Activated B cell treated with CpG ODN at 0.5 μM for 24 hours (primary cell): ENCODE results near the gene BCAP31. TPM values are rescaled to one million over a fixed set of nuclear protein-coding genes. Genes with fewer than 3 reads are reported as not detected.

Source experiments
- ATAC-seq: fragments of 200-7000 bp; cut with Tn5 transposase; one replicate; pipeline ENCODE4 v1.10.0; 2021; ENCODE audit warnings: low read depth, mild to moderate bottlenecking, moderate library complexity
- CTCF ChIA-PET: fragments of 350-600 bp; sonication (Branson Sonifier 250); formaldehyde crosslinking; loops from one replicate; lab custom pipeline; 2021; ENCODE audit warnings: antibody characterized with exemption; lab: Charles Lee
- POLR2A ChIA-PET: fragments of 350-600 bp; sonication (Branson Sonifier 250); formaldehyde crosslinking; loops from one replicate; lab custom pipeline; 2021; ENCODE audit warnings: antibody characterized with exemption; lab: Charles Lee
- DNase-seq: peaks from one replicate; pipeline ENCODE4 v3.0.0; 2022
- H3K27ac Mint-ChIP-seq: one replicate; pipeline ENCODE4 v1.8.0; 2020; ENCODE audit warnings: mixed read lengths
- H3K27me3 Mint-ChIP-seq: one replicate; pipeline ENCODE4 v1.8.0; 2021; ENCODE audit warnings: mixed read lengths
- H3K36me3 Mint-ChIP-seq: one replicate; pipeline ENCODE4 v1.8.0; 2021; ENCODE audit warnings: low read depth, mixed read lengths
- H3K4me1 Mint-ChIP-seq: one replicate; pipeline ENCODE4 v1.8.0; 2021; ENCODE audit warnings: mixed read lengths
- H3K4me3 Mint-ChIP-seq: one replicate; pipeline ENCODE4 v1.8.0; 2020; ENCODE audit warnings: mild to moderate bottlenecking, mixed read lengths
- H3K9me3 Mint-ChIP-seq: one replicate; pipeline ENCODE4 v1.8.0; 2020; ENCODE audit warnings: mixed read lengths
- intact Hi-C: fragments of 100-400 bp; cut with micrococcal nuclease; formaldehyde crosslinking; loops from one replicate; pipeline ENCODE4 v1.15.1; 2024
- total RNA-seq: library from RNA; stranded (reverse); gene quantifications from 2 replicates; pipeline ENCODE4 v1.2.3, GENCODE V29; 2022
- TF ChIP-seq, protein P1 (sequence below): fragments of 200-600 bp; IDR thresholded peaks from one replicate; pipeline ENCODE4 v1.8.0; 2022; ENCODE audit warnings: antibody characterized with exemption, mild to moderate bottlenecking

The BCAP31 gene
- total RNA-seq, 1 donor from 2014 or later = 90.5 TPM

DNA sequence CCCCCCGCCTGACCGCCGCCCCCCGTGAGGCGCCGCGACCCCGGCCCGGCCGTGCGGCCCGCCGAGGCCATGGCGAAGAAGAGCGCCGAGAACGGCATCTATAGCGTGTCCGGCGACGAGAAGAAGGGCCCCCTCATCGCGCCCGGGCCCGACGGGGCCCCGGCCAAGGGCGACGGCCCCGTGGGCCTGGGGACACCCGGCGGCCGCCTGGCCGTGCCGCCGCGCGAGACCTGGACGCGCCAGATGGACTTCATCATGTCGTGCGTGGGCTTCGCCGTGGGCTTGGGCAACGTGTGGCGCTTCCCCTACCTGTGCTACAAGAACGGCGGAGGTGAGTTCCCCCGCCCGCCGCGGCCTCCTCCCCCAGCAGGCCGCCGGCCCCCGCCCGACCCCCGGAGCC, 35.7 kb downstream of the BCAP31 start:
- Mint-ChIP-seq H3K27me3 (peaks cover 3% of the 10 kb centered on the region), H3K27ac (no peak overlapping the region), H3K9me3 (no peaks in the 10 kb centered on the region), H3K36me3 (no peaks in the 10 kb centered on the region), H3K4me1 (no peaks in the 10 kb centered on the region), H3K4me3 (no peak overlapping the region)
- no peak for DNase-seq
- ChIA-PET POLR2A (no interaction called here), CTCF (no interaction called here)
- intact Hi-C loops = loop anchor here (5.0 to 10.0 kb wide), 2 partner anchors 34 to 76 kb away; partner anchors contain the start of genes ABCD1, BCAP31 and PLXNB3
- no peak for ATAC-seq
- TF ChIP-seq, protein P1, sequence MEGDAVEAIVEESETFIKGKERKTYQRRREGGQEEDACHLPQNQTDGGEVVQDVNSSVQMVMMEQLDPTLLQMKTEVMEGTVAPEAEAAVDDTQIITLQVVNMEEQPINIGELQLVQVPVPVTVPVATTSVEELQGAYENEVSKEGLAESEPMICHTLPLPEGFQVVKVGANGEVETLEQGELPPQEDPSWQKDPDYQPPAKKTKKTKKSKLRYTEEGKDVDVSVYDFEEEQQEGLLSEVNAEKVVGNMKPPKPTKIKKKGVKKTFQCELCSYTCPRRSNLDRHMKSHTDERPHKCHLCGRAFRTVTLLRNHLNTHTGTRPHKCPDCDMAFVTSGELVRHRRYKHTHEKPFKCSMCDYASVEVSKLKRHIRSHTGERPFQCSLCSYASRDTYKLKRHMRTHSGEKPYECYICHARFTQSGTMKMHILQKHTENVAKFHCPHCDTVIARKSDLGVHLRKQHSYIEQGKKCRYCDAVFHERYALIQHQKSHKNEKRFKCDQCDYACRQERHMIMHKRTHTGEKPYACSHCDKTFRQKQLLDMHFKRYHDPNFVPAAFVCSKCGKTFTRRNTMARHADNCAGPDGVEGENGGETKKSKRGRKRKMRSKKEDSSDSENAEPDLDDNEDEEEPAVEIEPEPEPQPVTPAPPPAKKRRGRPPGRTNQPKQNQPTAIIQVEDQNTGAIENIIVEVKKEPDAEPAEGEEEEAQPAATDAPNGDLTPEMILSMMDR = no peak

DNA sequence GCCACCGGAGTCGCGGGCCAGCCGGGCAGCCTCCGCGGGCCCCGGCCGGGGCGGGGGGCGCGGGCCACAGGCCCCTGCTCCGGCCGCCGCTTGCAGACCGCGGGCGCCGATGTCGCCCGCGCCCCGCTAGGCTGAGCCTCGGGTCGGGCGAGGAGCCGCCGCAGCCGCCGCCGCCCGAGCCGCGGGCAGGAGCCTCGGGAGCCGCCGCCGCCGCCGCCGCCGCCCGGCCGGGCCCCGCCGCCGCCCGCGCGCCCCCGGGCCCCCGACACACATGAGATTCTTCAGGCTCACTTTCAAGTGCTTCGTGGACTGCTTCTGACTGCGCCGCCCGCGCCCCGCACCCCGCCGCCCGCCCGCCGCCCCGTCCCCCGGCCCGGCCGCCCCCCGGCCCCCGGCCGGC, 36.1 kb downstream of the BCAP31 start:
- Mint-ChIP-seq H3K36me3 (no peaks in the 10 kb centered on the region), H3K27ac (no peak overlapping the region), H3K4me3 (no peak overlapping the region), H3K9me3 (no peaks in the 10 kb centered on the region), H3K4me1 (no peaks in the 10 kb centered on the region), H3K27me3 (peaks cover 3% of the 10 kb centered on the region)
- intact Hi-C loops = loop anchor here (5.0 to 10.0 kb wide), 2 partner anchors 34 to 77 kb away; partner anchors contain the start of genes ABCD1, BCAP31 and PLXNB3
- TF ChIP-seq, protein P1 = no peak
- ATAC-seq (peak; percentile 28), DNase-seq (no peak)
- POLR2A ChIA-PET = no interaction called here
- CTCF ChIA-PET = no interaction called here

DNA sequence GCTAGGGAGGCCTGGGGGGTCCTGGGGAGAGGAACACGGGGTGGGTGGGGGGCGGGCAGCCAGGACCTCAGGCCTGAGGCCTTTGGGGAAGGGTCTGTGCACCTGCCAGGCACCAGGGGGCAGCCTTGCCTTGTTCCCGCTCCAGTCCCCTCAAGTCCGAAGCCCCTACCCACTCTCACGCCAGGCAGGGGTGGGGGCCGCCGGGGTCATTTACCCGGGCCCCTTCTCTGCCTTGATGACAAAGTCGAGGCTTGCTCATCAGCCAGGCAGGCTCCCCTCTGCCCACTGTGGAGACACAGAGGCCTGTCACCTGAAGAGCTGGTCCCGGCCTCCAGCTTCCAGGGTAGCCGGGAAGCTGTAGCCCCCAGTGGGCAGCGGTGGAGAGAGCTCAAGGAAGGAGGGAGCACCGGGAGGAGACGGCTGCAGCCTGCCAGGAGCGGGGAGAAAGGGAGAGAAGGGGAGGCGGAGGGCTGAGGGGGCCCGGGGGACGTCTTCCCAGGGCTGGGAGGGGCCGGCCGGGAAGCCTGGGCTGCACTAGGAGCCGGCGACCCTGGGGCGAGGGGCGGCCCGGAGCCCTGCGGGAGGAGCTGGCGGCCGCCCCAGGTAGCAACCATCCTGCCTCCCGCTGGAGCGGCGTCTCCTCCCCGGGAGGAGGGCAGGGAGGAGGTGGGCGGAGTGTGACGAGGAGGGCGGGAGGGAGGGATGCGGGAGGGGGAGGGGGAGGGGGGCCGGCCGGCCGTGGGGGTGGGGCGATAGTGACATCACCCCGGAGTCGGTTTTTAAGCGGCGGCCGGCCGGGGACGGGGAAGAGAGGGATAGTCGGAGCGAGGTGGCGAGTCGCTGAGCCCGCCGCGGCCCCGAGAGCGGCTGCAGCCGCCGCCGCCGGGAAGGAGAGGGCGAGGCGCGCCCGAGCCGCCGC, 36.8 kb downstream of the BCAP31 start, which contains the start of gene SLC6A8:
SLC6A8 (plus strand) TSS at position 806 of the 919 bp plus-strand sequence. CDS start 649 bp downstream, outside the sequence.
- TF ChIP-seq, protein P1 = no peak
- DNase-seq = peak; percentile 34
- H3K36me3 Mint-ChIP-seq = no peaks in the 10 kb centered on the region
- peak; percentile 68 for ATAC-seq
- no peaks in the 10 kb centered on the region for H3K4me1 Mint-ChIP-seq
- H3K4me3 Mint-ChIP-seq = peak within 1 kb of the TSS; percentile 83
- no peaks in the 10 kb centered on the region for H3K9me3 Mint-ChIP-seq
- intact Hi-C loops = loop anchor here (2.0 to 10.0 kb wide), 3 partner anchors 35 to 259 kb away; partner anchors contain the start of genes ABCD1, BCAP31 and PLXNB3
- no peak within 1 kb of the TSS for H3K27ac Mint-ChIP-seq
- H3K27me3 Mint-ChIP-seq = peaks cover 3% of the 10 kb centered on the region
- CTCF ChIA-PET = interaction anchor here (0.8 to 1.1 kb wide), 2 partner anchors 17 to 81 kb away, joined by 3 read pairs; no protein-coding TSS in a partner anchor
- POLR2A ChIA-PET = interaction anchor here (1.0 kb wide), 1 partner anchor 39 kb away, joined by 3 read pairs; no protein-coding TSS in a partner anchor

DNA sequence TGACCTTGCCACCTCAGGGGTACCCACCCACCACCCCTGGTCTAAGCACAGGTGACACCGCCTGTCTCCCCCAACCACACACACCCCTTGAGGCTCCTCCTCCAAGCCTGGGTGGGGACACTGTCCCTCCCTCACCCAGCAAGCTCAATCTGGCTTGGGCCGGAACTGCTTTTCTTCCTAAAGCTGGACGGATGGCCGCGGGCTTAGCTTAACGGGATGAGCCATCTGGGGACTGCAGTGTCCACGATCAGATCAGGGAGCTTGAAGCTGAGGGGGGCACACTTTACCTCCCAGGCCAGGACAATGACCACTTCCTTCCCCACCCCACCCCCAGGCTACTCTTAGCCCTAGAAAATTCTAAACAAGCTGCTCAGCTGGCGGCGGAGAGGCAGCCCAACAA, 37.5 kb downstream of the BCAP31 start:
- ChIA-PET CTCF (interaction anchor here (1.1 to 1.2 kb wide), 2 partner anchors 18 to 261 kb away, joined by 3 read pairs; no protein-coding TSS in a partner anchor), POLR2A (interaction anchor here (1.0 kb wide), 1 partner anchor 40 kb away, joined by 3 read pairs; no protein-coding TSS in a partner anchor)
- TF ChIP-seq, protein P1 = no peak
- Mint-ChIP-seq H3K4me3 (no peak overlapping the region), H3K27ac (no peak overlapping the region), H3K4me1 (no peaks in the 10 kb centered on the region), H3K9me3 (no peaks in the 10 kb centered on the region), H3K36me3 (no peaks in the 10 kb centered on the region), H3K27me3 (peaks cover 3% of the 10 kb centered on the region)
- ATAC-seq (no peak), DNase-seq (no peak)
- intact Hi-C loops = loop anchor here (2.0 to 10.0 kb wide), 3 partner anchors 36 to 260 kb away; partner anchors contain the start of genes ABCD1, BCAP31 and PLXNB3
